GM21619 (cell line): ENCODE results near the gene TRIM60.
"Not testable (repeated sequence)": the region's sequence is repeated elsewhere in the genome, so short reads cannot be mapped to it uniquely, and the experiment has no call there.

Experiments used
- ATAC-seq: cut with Tn5 transposase; IDR thresholded peaks from one replicate; pipeline ENCODE4 v1.9.1; 2021; ENCODE audit not compliant: unreplicated experiment

Gene TRIM60

GRCh38 chr4:165031436-165032211 lies at the start of gene TRIM60:
TSS of gene TRIM60 (plus strand) at chr4:165031999. CDS start at chr4:165040073, 8,074 bp downstream.
- ATAC-seq, result no peak

GRCh38 chr4:164989471-164989870 lies 42.3 kb upstream of the TRIM60 start:
- no peak for ATAC-seq

GRCh38 chr4:164990786-164991185 lies 41.0 kb upstream of the TRIM60 start:
- ATAC-seq, result not testable (repeated sequence)

- not testable (repeated sequence) for ATAC-seq
Observed at GRCh38 chr4:164996123-164996522, 35.7 kb upstream of the TRIM60 start.

- ATAC-seq, result no peak
Observed at GRCh38 chr4:164997324-164997723, 34.5 kb upstream of the TRIM60 start.

GRCh38 chr4:164997941-164998340 lies 33.9 kb upstream of the TRIM60 start:
- no peak for ATAC-seq

- not testable (repeated sequence) for ATAC-seq
Observed at GRCh38 chr4:164998526-164999080, 33.2 kb upstream of the TRIM60 start.

- not testable (repeated sequence) for ATAC-seq
Observed at GRCh38 chr4:165001957-165002356, 29.8 kb upstream of the TRIM60 start.

GRCh38 chr4:165005352-165005925 lies 26.4 kb upstream of the TRIM60 start:
- ATAC-seq, result no peak

GRCh38 chr4:165006456-165006855 lies 25.3 kb upstream of the TRIM60 start:
- ATAC-seq, result no peak

GRCh38 chr4:165006886-165007285 lies 24.9 kb upstream of the TRIM60 start:
- no peak for ATAC-seq

GRCh38 chr4:165009493-165010227 lies 22.1 kb upstream of the TRIM60 start:
- peak; percentile 59 for ATAC-seq

- no peak for ATAC-seq
Observed at GRCh38 chr4:165010487-165010886, 21.3 kb upstream of the TRIM60 start.

- no peak for ATAC-seq
Observed at GRCh38 chr4:165010991-165011390, 20.8 kb upstream of the TRIM60 start.

- no peak for ATAC-seq
Observed at GRCh38 chr4:165011403-165011802, 20.4 kb upstream of the TRIM60 start.

- ATAC-seq, result no peak
Observed at GRCh38 chr4:165013691-165014090, 18.1 kb upstream of the TRIM60 start.

- ATAC-seq, result no peak
Observed at GRCh38 chr4:165016971-165017370, 14.8 kb upstream of the TRIM60 start.

- ATAC-seq, result not testable (repeated sequence)
Observed at GRCh38 chr4:165019995-165020394, 11.8 kb upstream of the TRIM60 start.

GRCh38 chr4:165025782-165026181 lies 6.0 kb upstream of the TRIM60 start:
- ATAC-seq, result not testable (repeated sequence)

- ATAC-seq, result no peak
Observed at GRCh38 chr4:165027762-165028402, 3.9 kb upstream of the TRIM60 start.

- no peak for ATAC-seq
Observed at GRCh38 chr4:165048170-165048569, 16.4 kb downstream of the TRIM60 start.
